ENCODE results near the gene TBX22. TPM values are rescaled to one million over a fixed set of nuclear protein-coding genes. Genes with fewer than 3 reads are reported as not detected.
"Not testable (repeated sequence)": the region's sequence is repeated elsewhere in the genome, so short reads cannot be mapped to it uniquely, and the experiment has no call there.

Gene TBX22
- not detected in 2 replicates for total RNA-seq (2012; rRNA removed)

- Histone ChIP-seq H3K9ac (ENCODE audit: low read depth, low read length) (no peak within 1 kb of the TSS), H3K36me3 (ENCODE audit: insufficient read depth, low read length) (no peaks in the 10 kb centered on the region), H3K4me2 (ENCODE audit: low read length) (no peak within 1 kb of the TSS), H3K27me3 (ENCODE audit: control insufficient read depth, insufficient read depth, low read length) (no peaks in the 10 kb centered on the region), H3K9me3 (replicated peaks; ENCODE audit: low read length) (no peaks in the 10 kb centered on the region), H3K4me3 (ENCODE audit: low read length) (no peak within 1 kb of the TSS), H3K4me1 (ENCODE audit: control insufficient read depth, insufficient read depth, low read length) (no peaks in the 10 kb centered on the region)
These were observed at the start of gene TBX22 for GRCh38 chrX:80014141-80014940. TSS of gene TBX22 (plus strand) at chrX:80014753. CDS start at chrX:80022270, 7,517 bp downstream.

DNA sequence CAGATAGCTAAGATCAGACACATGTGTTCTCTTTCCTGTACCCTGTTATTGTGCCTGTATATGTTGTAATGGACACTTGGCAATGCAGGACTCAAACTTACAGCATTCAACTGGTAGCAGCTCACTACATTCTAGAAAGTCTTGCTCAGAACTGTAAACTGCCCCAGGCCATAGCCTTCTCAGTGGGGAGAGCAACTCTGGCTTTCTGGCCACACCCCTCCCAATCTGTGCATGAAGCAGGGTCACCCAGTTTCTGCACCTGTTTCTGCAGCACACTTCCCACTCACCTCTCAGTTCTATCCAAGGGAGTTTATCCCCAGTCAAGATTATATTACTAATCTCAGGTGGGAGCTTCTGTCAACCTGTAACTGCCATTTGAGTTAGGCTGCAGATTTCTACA lies 38.9 kb upstream of the TBX22 start:
- peaks cover 2% of the 10 kb centered on the region for H3K9me3 ChIP-seq (replicated peaks; ENCODE audit: low read length)
- no peaks in the 10 kb centered on the region for H3K4me1 ChIP-seq (ENCODE audit: control insufficient read depth, insufficient read depth, low read length)
- H3K4me3 ChIP-seq (ENCODE audit: low read length) = no peak overlapping the region
- no peaks in the 10 kb centered on the region for H3K36me3 ChIP-seq (ENCODE audit: insufficient read depth, low read length)
- no peaks in the 10 kb centered on the region for H3K27me3 ChIP-seq (ENCODE audit: control insufficient read depth, insufficient read depth, low read length)
- H3K9ac ChIP-seq (ENCODE audit: low read depth, low read length) = no peak overlapping the region
- no peak overlapping the region for H3K4me2 ChIP-seq (ENCODE audit: low read length)

DNA sequence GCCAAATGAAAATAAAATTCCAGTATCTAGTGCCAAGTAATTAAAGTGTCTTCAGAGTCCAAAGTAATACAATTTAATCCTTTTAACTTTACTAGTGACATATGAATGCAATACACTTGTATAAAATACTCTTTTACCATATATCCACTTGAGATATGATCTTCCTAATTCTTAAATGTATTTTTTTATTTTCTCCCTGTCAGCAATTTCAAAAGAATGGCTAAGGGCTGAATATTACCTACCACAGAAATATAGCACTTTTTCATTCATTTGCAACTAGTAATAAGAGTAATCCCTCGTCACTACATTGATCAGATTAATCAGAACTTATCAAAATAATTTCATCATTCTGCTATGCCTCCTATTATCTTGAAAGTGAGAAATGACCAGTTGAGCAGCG lies 10.1 kb upstream of the TBX22 start:
- Histone ChIP-seq H3K27me3 (ENCODE audit: control insufficient read depth, insufficient read depth, low read length) (no peaks in the 10 kb centered on the region), H3K4me1 (ENCODE audit: control insufficient read depth, insufficient read depth, low read length) (no peaks in the 10 kb centered on the region), H3K9ac (ENCODE audit: low read depth, low read length) (no peak overlapping the region), H3K36me3 (ENCODE audit: insufficient read depth, low read length) (no peaks in the 10 kb centered on the region), H3K4me3 (ENCODE audit: low read length) (no peak overlapping the region), H3K9me3 (replicated peaks; ENCODE audit: low read length) (no peaks in the 10 kb centered on the region), H3K4me2 (ENCODE audit: low read length) (no peak overlapping the region)

DNA sequence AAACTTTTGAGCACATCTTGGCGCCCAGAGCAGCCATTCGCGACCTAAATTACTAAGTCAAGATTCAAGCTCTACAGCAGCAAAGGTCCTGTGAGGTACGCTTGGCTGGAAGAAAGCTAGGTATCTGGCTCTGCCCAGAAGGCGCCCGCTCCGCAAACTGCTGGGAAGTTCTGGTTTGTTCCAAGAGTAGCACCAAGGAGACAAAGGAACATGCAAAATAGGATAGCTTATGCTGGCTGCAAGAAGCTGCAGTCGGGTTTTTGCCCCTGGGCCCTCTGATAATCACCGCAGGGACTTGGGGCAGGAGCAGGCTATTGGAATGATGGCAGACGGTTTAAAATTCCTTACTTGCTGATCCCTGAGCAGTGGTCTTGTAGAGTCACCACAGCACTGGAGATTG lies 3.0 kb upstream of the TBX22 start:
- no peak overlapping the region for H3K4me3 ChIP-seq (ENCODE audit: low read length)
- no peak overlapping the region for H3K4me2 ChIP-seq (ENCODE audit: low read length)
- no peaks in the 10 kb centered on the region for H3K27me3 ChIP-seq (ENCODE audit: control insufficient read depth, insufficient read depth, low read length)
- H3K36me3 ChIP-seq (ENCODE audit: insufficient read depth, low read length) = no peaks in the 10 kb centered on the region
- H3K4me1 ChIP-seq (ENCODE audit: control insufficient read depth, insufficient read depth, low read length) = no peaks in the 10 kb centered on the region
- no peaks in the 10 kb centered on the region for H3K9me3 ChIP-seq (replicated peaks; ENCODE audit: low read length)
- no peak overlapping the region for H3K9ac ChIP-seq (ENCODE audit: low read depth, low read length)

DNA sequence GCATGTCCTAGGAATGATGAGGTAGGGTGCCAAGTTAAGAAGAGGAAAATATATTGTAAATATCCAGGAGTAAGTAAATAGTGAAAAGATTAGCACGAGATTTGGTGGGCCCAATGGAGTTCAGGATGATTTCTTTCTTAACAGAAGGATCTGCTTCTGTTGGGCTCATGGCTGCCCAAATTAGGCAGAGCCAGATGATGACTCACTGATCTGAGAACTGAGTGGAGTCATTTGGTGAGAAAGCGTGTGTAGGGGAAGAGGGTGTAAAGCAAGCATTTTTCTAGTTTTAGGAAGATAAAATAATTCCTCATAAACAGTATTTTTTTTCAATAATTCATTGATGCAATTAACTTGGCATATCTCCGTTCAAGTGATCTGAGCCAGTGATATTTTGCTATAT lies 1.6 kb downstream of the TBX22 start:
- Histone ChIP-seq H3K4me2 (ENCODE audit: low read length) (no peak overlapping the region), H3K9me3 (replicated peaks; ENCODE audit: low read length) (no peaks in the 10 kb centered on the region), H3K4me1 (ENCODE audit: control insufficient read depth, insufficient read depth, low read length) (no peaks in the 10 kb centered on the region), H3K4me3 (ENCODE audit: low read length) (no peak overlapping the region), H3K9ac (ENCODE audit: low read depth, low read length) (no peak overlapping the region), H3K27me3 (ENCODE audit: control insufficient read depth, insufficient read depth, low read length) (no peaks in the 10 kb centered on the region), H3K36me3 (ENCODE audit: insufficient read depth, low read length) (no peaks in the 10 kb centered on the region)

DNA sequence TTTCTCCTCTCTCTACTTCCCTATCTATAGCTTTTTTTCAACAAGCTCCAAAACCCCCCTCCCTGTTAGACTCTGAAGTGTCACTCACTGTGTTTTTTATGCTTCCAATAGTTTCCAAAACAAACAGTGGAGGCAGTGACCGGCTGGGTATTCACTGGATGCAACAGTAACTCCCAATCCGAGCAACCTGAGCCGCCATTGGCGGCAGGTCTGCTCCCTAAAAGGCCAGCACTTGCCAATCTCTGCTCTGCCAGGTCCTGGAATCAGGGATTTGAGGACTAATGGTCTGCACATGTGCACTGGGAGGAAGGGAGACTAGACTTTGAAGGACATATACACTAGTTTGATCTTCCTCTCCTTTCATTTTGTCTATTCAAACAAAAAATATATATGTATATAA lies 7.1 kb downstream of the TBX22 start:
- Histone ChIP-seq H3K4me3 (ENCODE audit: low read length) (no peak overlapping the region), H3K36me3 (ENCODE audit: insufficient read depth, low read length) (no peaks in the 10 kb centered on the region), H3K9ac (ENCODE audit: low read depth, low read length) (no peak overlapping the region), H3K9me3 (replicated peaks; ENCODE audit: low read length) (no peaks in the 10 kb centered on the region), H3K4me1 (ENCODE audit: control insufficient read depth, insufficient read depth, low read length) (no peaks in the 10 kb centered on the region), H3K27me3 (ENCODE audit: control insufficient read depth, insufficient read depth, low read length) (no peaks in the 10 kb centered on the region), H3K4me2 (ENCODE audit: low read length) (no peak overlapping the region)

DNA sequence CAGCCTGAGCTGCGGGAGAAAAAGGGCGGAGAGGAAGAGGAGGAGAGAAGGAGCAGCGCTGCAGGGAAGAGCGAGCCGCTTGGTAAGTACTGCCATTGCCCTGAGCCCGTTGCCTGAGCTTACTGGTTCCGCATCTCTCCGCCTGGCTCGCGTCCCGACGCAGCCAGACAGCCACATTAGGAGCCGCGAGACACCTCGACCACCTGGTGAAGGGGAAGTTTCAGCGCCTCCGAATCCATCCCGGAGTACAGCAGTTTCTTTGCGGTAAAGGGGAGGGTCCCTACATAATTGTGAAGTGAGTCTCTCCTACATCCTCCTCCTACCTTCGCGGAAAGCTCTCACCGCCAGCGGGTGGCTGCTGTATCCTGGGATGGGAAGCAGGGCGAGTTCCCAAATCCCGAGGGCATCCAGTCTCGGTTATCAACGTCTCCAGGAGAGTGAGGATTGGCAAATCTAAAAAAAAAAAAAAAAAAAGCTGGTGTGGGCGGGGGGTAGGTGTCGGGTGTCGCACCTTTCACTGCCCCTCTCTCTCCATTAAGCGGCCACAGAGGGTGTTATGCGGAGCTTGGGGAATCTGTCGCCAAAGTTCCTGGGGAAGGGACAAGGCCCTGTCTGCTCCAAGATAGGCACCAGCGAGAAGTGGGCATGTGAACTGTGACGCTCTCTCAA lies 7.9 kb downstream of the TBX22 start:
- Histone ChIP-seq H3K4me2 (ENCODE audit: low read length) (no peak overlapping the region), H3K36me3 (ENCODE audit: insufficient read depth, low read length) (no peaks in the 10 kb centered on the region), H3K9ac (ENCODE audit: low read depth, low read length) (no peak overlapping the region), H3K4me1 (ENCODE audit: control insufficient read depth, insufficient read depth, low read length) (no peaks in the 10 kb centered on the region), H3K4me3 (ENCODE audit: low read length) (no peak overlapping the region), H3K9me3 (replicated peaks; ENCODE audit: low read length) (no peaks in the 10 kb centered on the region), H3K27me3 (ENCODE audit: control insufficient read depth, insufficient read depth, low read length) (no peaks in the 10 kb centered on the region)

- H3K27me3 ChIP-seq (ENCODE audit: control insufficient read depth, insufficient read depth, low read length) = no peaks in the 10 kb centered on the region
- H3K9ac ChIP-seq (ENCODE audit: low read depth, low read length) = no peak overlapping the region
- H3K4me3 ChIP-seq (ENCODE audit: low read length) = no peak overlapping the region
- peaks cover 3% of the 10 kb centered on the region for H3K9me3 ChIP-seq (replicated peaks; ENCODE audit: low read length)
- H3K36me3 ChIP-seq (ENCODE audit: insufficient read depth, low read length) = no peaks in the 10 kb centered on the region
- H3K4me2 ChIP-seq (ENCODE audit: low read length) = no peak overlapping the region
- H3K4me1 ChIP-seq (ENCODE audit: control insufficient read depth, insufficient read depth, low read length) = no peaks in the 10 kb centered on the region
These were observed 11.6 kb downstream of the TBX22 start for GRCh38 chrX:80026116-80026515.

GRCh38 chrX:80066156-80066555 lies 51.6 kb downstream of the TBX22 start:
- not testable (repeated sequence) for H3K27me3 ChIP-seq (ENCODE audit: control insufficient read depth, insufficient read depth, low read length); H3K4me1 ChIP-seq (ENCODE audit: control insufficient read depth, insufficient read depth, low read length); H3K4me3 ChIP-seq (ENCODE audit: low read length); H3K4me2 ChIP-seq (ENCODE audit: low read length); H3K9me3 ChIP-seq (replicated peaks; ENCODE audit: low read length); H3K36me3 ChIP-seq (ENCODE audit: insufficient read depth, low read length); H3K9ac ChIP-seq (ENCODE audit: low read depth, low read length)

GRCh38 chrX:80075625-80076024 lies 61.1 kb downstream of the TBX22 start:
- H3K9ac ChIP-seq (ENCODE audit: low read depth, low read length); H3K4me1 ChIP-seq (ENCODE audit: control insufficient read depth, insufficient read depth, low read length); H3K4me2 ChIP-seq (ENCODE audit: low read length); H3K9me3 ChIP-seq (replicated peaks; ENCODE audit: low read length); H3K27me3 ChIP-seq (ENCODE audit: control insufficient read depth, insufficient read depth, low read length); H3K36me3 ChIP-seq (ENCODE audit: insufficient read depth, low read length); H3K4me3 ChIP-seq (ENCODE audit: low read length): not testable (repeated sequence)

Data from skeletal muscle satellite cell (primary cell).